Keratinocyte (primary cell): ENCODE data around the gene UPP2. TPM values are rescaled to one million over a fixed set of nuclear protein-coding genes. Genes with fewer than 3 reads are reported as not detected.

Experiments
- DNase-seq: peaks from one replicate; pipeline ENCODE4 v3.0.0-alpha.2; 2011; ENCODE audit warnings: low read depth, missing footprints, low spot score
- FAIRE-seq: peaks from 2 replicates; lab custom pipeline; 2011; peaks lifted over from hg19 to GRCh38; lab: Jason Lieb, UNC
- H2AFZ ChIP-seq: 2 replicates; pipeline ENCODE4 v1.6.0; 2012; ENCODE audit warnings: low read length, control low read depth, inconsistent platforms; ENCODE audit not compliant: control insufficient read depth
- H3K27ac ChIP-seq: 2 replicates; pipeline ENCODE4 v1.5.1; 2011; ENCODE audit warnings: low read length; ENCODE audit not compliant: control insufficient read depth, insufficient read depth
- H3K27me3 ChIP-seq: 3 replicates; pipeline ENCODE4 v1.6.0; 2011; ENCODE audit warnings: low read length; ENCODE audit not compliant: control insufficient read depth, insufficient read depth; ENCODE audit errors: extremely low read depth
- H3K36me3 ChIP-seq, 2 experiments: 2 replicates in 1 of 2; 3 replicates in 1 of 2; pipeline ENCODE4 v1.5.1; 2011; ENCODE audit warnings: low read length in 2 of 2, mild to moderate bottlenecking in 1 of 2; ENCODE audit not compliant: control insufficient read depth in 2 of 2, insufficient read depth in 2 of 2; ENCODE audit errors: extremely low read depth in 1 of 2
- H3K4me1 ChIP-seq: 3 replicates; pipeline ENCODE4 v1.5.1; 2011; ENCODE audit warnings: low read length; ENCODE audit not compliant: control insufficient read depth, insufficient read depth; ENCODE audit errors: extremely low read depth
- H3K4me2 ChIP-seq: 3 replicates; pipeline ENCODE4 v1.6.0; 2011; ENCODE audit warnings: low read depth, low read length; ENCODE audit not compliant: control insufficient read depth, insufficient read depth; ENCODE audit errors: extremely low read depth
- H3K4me3 ChIP-seq, 3 experiments: fragments of 200-600 bp in 1 of 3; sonication (generic) in 1 of 3; 2 replicates in 2 of 3; 3 replicates in 1 of 3; pipeline ENCODE4 v1.5.1; 2011 to 2016; ENCODE audit warnings: low read length in 3 of 3, mild to moderate bottlenecking in 3 of 3, control low read depth in 2 of 3, inconsistent platforms in 1 of 3, low read depth in 1 of 3, mixed read lengths in 1 of 3, mixed run types in 1 of 3, moderate library complexity in 1 of 3; ENCODE audit not compliant: control insufficient read depth in 2 of 3, insufficient read depth in 2 of 3; ENCODE audit errors: extremely low read depth in 1 of 3
- H3K79me2 ChIP-seq: 2 replicates; pipeline ENCODE4 v1.6.0; 2012; ENCODE audit warnings: low read length; ENCODE audit not compliant: control insufficient read depth, insufficient read depth
- H3K9ac ChIP-seq: 3 replicates; pipeline ENCODE4 v1.6.0; 2011; ENCODE audit warnings: low read length; ENCODE audit not compliant: control insufficient read depth, insufficient read depth; ENCODE audit errors: extremely low read depth
- H3K9me1 ChIP-seq: 3 replicates; pipeline ENCODE4 v1.6.0; 2011; ENCODE audit warnings: low read length; ENCODE audit not compliant: control insufficient read depth, insufficient read depth; ENCODE audit errors: extremely low read depth
- H3K9me3 ChIP-seq: 2 replicates; pipeline ENCODE4 v1.5.1; 2012; ENCODE audit warnings: low read depth, low read length; ENCODE audit not compliant: control insufficient read depth
- H4K20me1 ChIP-seq: 3 replicates; pipeline ENCODE4 v1.6.0; 2011; ENCODE audit warnings: low read length; ENCODE audit not compliant: control insufficient read depth, insufficient read depth; ENCODE audit errors: extremely low read depth
- EZH2 ChIP-seq: IDR thresholded peaks from one replicate; pipeline ENCODE4 v1.6.1; 2012; ENCODE audit warnings: inconsistent platforms, mild to moderate bottlenecking, low read length, moderate library complexity
- dilution Hi-C: fragments of 300-500 bp; cut with MboI; formaldehyde crosslinking; loops from one replicate; pipeline ENCODE4 v1.7.0; 2020; ENCODE audit warnings: low sequenced_read_pairs; ENCODE audit not compliant: extremely low pct_ligation_motif_present
- polyA plus RNA-seq, 5 experiments: library from polyadenylated mRNA; depleted of rRNA in 3 of 5; stranded (reverse) in 3 of 5; stranded (forward) in 1 of 5; unstranded in 1 of 5; fragments of >200 nt; gene quantifications; 1 replicate in 1 of 5; 2 replicates in 3 of 5; 3 replicates in 1 of 5; pipeline versions ENCODE4 v1.2.1 to v1.2.3, GENCODE V29; 2011 to 2012; ENCODE audit warnings: missing spikeins in 2 of 5, low read depth in 1 of 5, low replicate concordance in 1 of 5
- TF ChIP-seq, protein P1 (sequence below), 3 experiments: IDR thresholded peaks in 1 of 3; conservative IDR thresholded peaks in 1 of 3; optimal IDR thresholded peaks in 1 of 3; 2 replicates in 2 of 3; 3 replicates in 1 of 3; pipeline versions ENCODE3 to v1.5.1; 2011; ENCODE audit warnings: low read length in 3 of 3, mild to moderate bottlenecking in 3 of 3, moderate library complexity in 2 of 3, control low read depth in 1 of 3, inconsistent platforms in 1 of 3; ENCODE audit not compliant: insufficient read depth in 2 of 3; ENCODE audit errors: extremely low read depth in 1 of 3

The UPP2 gene
- polyA plus RNA-seq, 1 donor (not counting 4 experiments of a cell fraction or from before 2014, with no cell fraction given): not detected

DNA sequence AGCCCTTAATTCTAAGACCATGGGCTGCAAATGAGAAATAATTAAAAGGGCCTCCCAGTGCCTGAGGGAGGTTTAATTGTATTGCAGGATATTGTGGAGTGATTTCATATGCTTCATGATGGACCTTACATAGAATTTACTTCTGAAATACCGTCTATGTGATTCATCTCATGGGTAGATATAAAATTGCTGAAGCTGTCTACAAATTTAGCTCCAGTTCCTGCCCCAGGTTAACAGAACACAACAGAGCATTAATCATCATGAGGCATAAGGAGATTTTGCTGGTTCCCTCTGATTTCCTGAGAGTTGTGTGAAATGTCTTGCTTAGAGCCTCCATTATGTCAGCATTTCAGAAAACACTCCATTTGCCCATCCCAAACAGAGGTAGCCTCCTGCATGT is 770 bp downstream of the UPP2 start:
- dilution Hi-C loops: no loop called here

DNA sequence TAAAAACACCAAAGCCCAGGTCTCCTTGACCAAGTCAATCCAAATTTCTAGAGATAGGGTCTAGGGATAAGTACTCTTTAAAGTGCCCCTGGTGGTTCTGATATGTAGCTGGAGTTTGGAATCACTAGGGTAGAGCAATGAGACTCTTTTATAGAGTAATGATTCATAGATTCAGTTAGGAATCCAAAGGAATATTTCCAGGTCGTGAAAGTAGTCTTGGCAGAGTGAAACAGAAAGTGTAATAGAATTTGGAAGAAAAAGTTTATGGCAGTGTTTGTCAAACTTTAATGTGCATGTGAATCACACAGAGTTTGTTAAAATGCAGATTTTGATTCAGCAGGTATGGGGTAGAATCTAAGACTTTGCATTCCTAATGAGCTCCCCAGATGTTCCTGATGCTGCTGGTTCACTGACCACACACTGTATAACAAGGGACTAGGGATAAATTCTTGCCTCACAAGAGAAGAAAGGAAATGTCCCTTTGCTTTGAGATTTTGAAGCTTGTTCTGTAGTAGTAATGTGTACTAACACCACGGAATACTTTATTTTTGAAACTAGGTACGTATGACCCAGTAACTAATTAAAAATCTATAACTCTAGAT is 1.8 kb downstream of the UPP2 start:
- DNase-seq: no peak
- peak; percentile 17 for FAIRE-seq

More for the DNA sequence above, 770 bp downstream of the UPP2 start:
- DNase-seq: no peak
- no peak overlapping the region for H3K4me2 ChIP-seq
- H3K9me1 ChIP-seq: no peaks in the 10 kb centered on the region
- H3K9ac ChIP-seq: no peak overlapping the region
- peaks cover under 1% of the 10 kb centered on the region for H3K27me3 ChIP-seq
- no peaks in the 10 kb centered on the region for H3K9me3 ChIP-seq
- H4K20me1 ChIP-seq: no peaks in the 10 kb centered on the region
- H3K4me1 ChIP-seq: no peaks in the 10 kb centered on the region
- H3K4me3 ChIP-seq: no peak overlapping the region
- no peak overlapping the region for H2AFZ ChIP-seq
- no peak overlapping the region for H3K27ac ChIP-seq
- TF ChIP-seq, protein P1, sequence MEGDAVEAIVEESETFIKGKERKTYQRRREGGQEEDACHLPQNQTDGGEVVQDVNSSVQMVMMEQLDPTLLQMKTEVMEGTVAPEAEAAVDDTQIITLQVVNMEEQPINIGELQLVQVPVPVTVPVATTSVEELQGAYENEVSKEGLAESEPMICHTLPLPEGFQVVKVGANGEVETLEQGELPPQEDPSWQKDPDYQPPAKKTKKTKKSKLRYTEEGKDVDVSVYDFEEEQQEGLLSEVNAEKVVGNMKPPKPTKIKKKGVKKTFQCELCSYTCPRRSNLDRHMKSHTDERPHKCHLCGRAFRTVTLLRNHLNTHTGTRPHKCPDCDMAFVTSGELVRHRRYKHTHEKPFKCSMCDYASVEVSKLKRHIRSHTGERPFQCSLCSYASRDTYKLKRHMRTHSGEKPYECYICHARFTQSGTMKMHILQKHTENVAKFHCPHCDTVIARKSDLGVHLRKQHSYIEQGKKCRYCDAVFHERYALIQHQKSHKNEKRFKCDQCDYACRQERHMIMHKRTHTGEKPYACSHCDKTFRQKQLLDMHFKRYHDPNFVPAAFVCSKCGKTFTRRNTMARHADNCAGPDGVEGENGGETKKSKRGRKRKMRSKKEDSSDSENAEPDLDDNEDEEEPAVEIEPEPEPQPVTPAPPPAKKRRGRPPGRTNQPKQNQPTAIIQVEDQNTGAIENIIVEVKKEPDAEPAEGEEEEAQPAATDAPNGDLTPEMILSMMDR (optimal IDR thresholded peaks at IDR 0.05 in 1 of 3, IDR thresholded peaks at IDR 0.05 in 1 of 3, conservative IDR thresholded peaks at IDR 0.05 in 1 of 3; ENCODE audit: extremely low read depth in 1 of 3, insufficient read depth in 2 of 3, low read length in 3 of 3): no peak
- TF ChIP-seq EZH2: no peak
- FAIRE-seq: no peak
- no peaks in the 10 kb centered on the region for H3K36me3 ChIP-seq
- no peaks in the 10 kb centered on the region for H3K79me2 ChIP-seq

DNA sequence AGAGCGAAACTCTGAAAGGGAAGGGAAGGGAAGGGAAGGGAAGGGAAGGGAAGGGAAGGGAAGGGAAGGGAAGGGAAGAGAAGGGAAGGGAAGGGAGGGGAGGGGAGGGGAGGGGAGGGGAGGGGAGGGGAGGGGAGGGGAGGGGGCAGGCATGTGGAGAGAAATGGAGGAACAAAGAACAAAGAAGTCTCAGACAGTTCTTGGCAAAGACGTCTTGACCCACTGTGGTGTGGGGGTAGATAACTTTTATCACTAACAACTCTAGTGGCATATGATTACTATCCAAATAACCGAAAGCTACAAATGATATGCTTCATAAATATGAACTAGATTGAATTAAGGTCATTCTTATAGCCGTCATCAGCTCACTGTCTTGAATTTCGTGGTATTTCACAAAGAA is 3.2 kb downstream of the UPP2 start:
- FAIRE-seq (no peak), DNase-seq (no peak)
- Histone ChIP-seq H3K36me3 (no peaks in the 10 kb centered on the region), H3K9ac (no peak overlapping the region), H2AFZ (no peak overlapping the region), H3K27me3 (peaks cover 3% of the 10 kb centered on the region), H3K4me2 (no peak overlapping the region), H3K9me3 (no peaks in the 10 kb centered on the region), H3K9me1 (no peaks in the 10 kb centered on the region), H3K4me3 (no peak overlapping the region), H3K79me2 (no peaks in the 10 kb centered on the region), H3K4me1 (no peaks in the 10 kb centered on the region), H3K27ac (no peak overlapping the region), H4K20me1 (no peaks in the 10 kb centered on the region)
- dilution Hi-C loops: no loop called here
- no peak for TF ChIP-seq EZH2

More for the DNA sequence above, 1.8 kb downstream of the UPP2 start:
- Histone ChIP-seq H3K4me3 (no peak overlapping the region), H3K9ac (no peak overlapping the region), H3K27ac (no peak overlapping the region), H3K9me1 (no peaks in the 10 kb centered on the region), H3K9me3 (no peaks in the 10 kb centered on the region), H4K20me1 (no peaks in the 10 kb centered on the region), H3K4me2 (no peak overlapping the region), H3K36me3 (no peaks in the 10 kb centered on the region), H2AFZ (no peak overlapping the region), H3K79me2 (no peaks in the 10 kb centered on the region), H3K4me1 (no peaks in the 10 kb centered on the region), H3K27me3 (peaks cover 3% of the 10 kb centered on the region)
- TF ChIP-seq EZH2: no peak
- dilution Hi-C loops: no loop called here
